Neural progenitor cell (in vitro differentiated cells): ENCODE data around the gene MGST2. TPM values are rescaled to one million over a fixed set of nuclear protein-coding genes. Genes with fewer than 3 reads are reported as not detected.

Source experiments
- DNase-seq: peaks from one replicate; pipeline ENCODE4 v3.0.0-alpha.2; 2016; ENCODE audit warnings: low spot score
- H2AFZ ChIP-seq: fragments of 200-600 bp; sonication (generic); replicated peaks from 2 replicates; pipeline ENCODE4 v1.6.1; 2016; ENCODE audit warnings: antibody characterized with exemption
- H3F3A ChIP-seq: fragments of 200-600 bp; sonication (generic); 2 replicates; pipeline ENCODE4 v1.6.1; 2016; ENCODE audit warnings: antibody characterized with exemption, low read depth
- H3K27ac ChIP-seq: fragments of 200-600 bp; sonication (generic); 2 replicates; pipeline ENCODE4 v1.5.1; 2016; ENCODE audit warnings: mild to moderate bottlenecking
- H3K27me3 ChIP-seq: fragments of 200-600 bp; sonication (generic); 2 replicates; pipeline ENCODE4 v1.6.1; 2016; ENCODE audit warnings: mild to moderate bottlenecking, moderate library complexity
- H3K36me3 ChIP-seq: fragments of 200-600 bp; sonication (generic); 2 replicates; pipeline ENCODE4 v1.5.1; 2016
- H3K4me1 ChIP-seq: fragments of 200-600 bp; sonication (generic); 2 replicates; pipeline ENCODE4 v1.6.1; 2016; ENCODE audit warnings: mixed run types
- H3K4me2 ChIP-seq: fragments of 200-600 bp; sonication (generic); 2 replicates; pipeline ENCODE4 v1.6.1; 2016
- H3K4me3 ChIP-seq: fragments of 200-600 bp; sonication (generic); 2 replicates; pipeline ENCODE4 v1.5.1; 2016
- H3K79me2 ChIP-seq: fragments of 200-600 bp; sonication (generic); 2 replicates; pipeline ENCODE4 v1.6.1; 2016; ENCODE audit warnings: low read depth
- H3K9ac ChIP-seq: fragments of 200-600 bp; sonication (generic); 2 replicates; pipeline ENCODE4 v1.6.1; 2016
- H3K9me3 ChIP-seq: fragments of 200-600 bp; sonication (generic); 2 replicates; pipeline ENCODE4 v1.5.1; 2016; ENCODE audit warnings: low read depth
- H4K20me1 ChIP-seq: fragments of 200-600 bp; sonication (generic); 2 replicates; pipeline ENCODE4 v1.6.1; 2016; ENCODE audit warnings: low read depth
- H3K27ac Mint-ChIP-seq: 3 replicates; pipeline ENCODE4 v1.8.0; 2021; ENCODE audit warnings: mixed read lengths
- H3K27me3 Mint-ChIP-seq: 2 replicates; pipeline ENCODE4 v1.8.0; 2022; ENCODE audit warnings: low read depth, mild to moderate bottlenecking, inconsistent platforms, moderate library complexity, mixed read lengths; ENCODE audit not compliant: insufficient read depth
- H3K36me3 Mint-ChIP-seq: 3 replicates; pipeline ENCODE4 v1.8.0; 2021; ENCODE audit warnings: mixed read lengths
- H3K4me1 Mint-ChIP-seq: 3 replicates; pipeline ENCODE4 v1.8.0; 2021; ENCODE audit warnings: mixed read lengths
- H3K4me3 Mint-ChIP-seq: 3 replicates; pipeline ENCODE4 v1.8.0; 2021; ENCODE audit warnings: mild to moderate bottlenecking, moderate library complexity, mixed read lengths
- H3K9me3 Mint-ChIP-seq: 3 replicates; pipeline ENCODE4 v1.8.0; 2020; ENCODE audit warnings: mixed read lengths
- CTCF ChIP-seq: fragments of 200-600 bp; sonication (generic); IDR thresholded peaks from 2 replicates; pipeline ENCODE4 v1.5.1; 2017; ENCODE audit warnings: antibody characterized with exemption, mild to moderate bottlenecking
- EZH2 ChIP-seq: fragments of 200-600 bp; sonication (generic); IDR thresholded peaks from 2 replicates; pipeline ENCODE4 v1.6.1; 2017; ENCODE audit warnings: antibody characterized with exemption, mild to moderate bottlenecking, moderate library complexity
- EZH2phosphoT487 ChIP-seq: fragments of 200-600 bp; sonication (generic); IDR thresholded peaks from 2 replicates; pipeline ENCODE4 v1.6.1; 2017; ENCODE audit warnings: antibody characterized with exemption
- total RNA-seq: library from RNA; depleted of rRNA; stranded (reverse); fragments of >200 nt; gene quantifications from 2 replicates; pipeline ENCODE4 v1.2.3, GENCODE V29; 2015; ENCODE audit warnings: low replicate concordance

The MGST2 gene
- total RNA-seq, result 4.4 and 7.1 TPM in 2 replicates

DNA sequence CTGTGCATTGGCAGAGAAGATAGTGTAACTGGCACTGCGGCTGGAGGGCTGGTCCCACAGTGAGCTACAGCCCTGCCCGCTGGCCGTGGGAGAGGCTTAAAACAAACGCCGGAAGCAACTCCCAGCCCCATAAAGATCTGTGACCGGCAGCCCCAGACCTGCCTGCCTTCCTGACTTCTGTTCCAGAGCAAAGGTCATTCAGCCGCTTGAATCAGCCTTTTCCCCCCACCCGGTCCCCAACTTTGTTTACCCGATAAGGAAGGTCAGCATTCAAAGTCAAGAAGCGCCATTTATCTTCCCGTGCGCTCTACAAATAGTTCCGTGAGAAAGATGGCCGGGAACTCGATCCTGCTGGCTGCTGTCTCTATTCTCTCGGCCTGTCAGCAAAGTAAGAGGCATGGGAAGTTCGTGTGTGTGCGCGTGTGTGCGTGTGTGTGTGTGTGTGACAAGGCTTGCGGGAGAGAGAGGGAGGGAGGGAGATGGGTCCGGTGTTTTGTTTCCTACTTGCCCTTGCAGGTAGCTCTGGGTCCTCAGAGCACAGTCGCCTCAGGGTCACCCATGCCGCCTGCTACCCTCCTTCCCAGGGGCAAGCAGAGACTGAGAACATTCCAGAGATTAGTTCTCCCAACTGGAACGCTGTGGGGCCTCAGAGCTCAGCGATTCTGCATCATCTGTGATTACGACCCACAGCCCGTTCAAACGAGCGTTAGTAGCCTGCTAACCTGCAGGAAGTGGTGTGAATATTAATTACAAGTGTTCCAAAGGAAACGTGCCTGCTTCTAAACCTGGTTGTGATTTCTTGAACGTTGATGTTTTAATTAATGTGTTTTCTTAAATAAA, at the start of gene MGST2:
Gene MGST2 (plus strand): TSS at position 130 of the 840 bp plus-strand sequence. CDS start 201 bp downstream, at position 331.
- peak; percentile 73 for DNase-seq
- Histone ChIP-seq H3K9ac (no peak within 1 kb of the TSS), H2AFZ (peak within 1 kb of the TSS; percentile 94), H3K4me1 (peaks cover 17% of the 10 kb centered on the region), H3K4me2 (peak within 1 kb of the TSS; percentile 77), H3K27me3 (no peaks in the 10 kb centered on the region), H4K20me1 (no peaks in the 10 kb centered on the region), H3K36me3 (no peaks in the 10 kb centered on the region), H3K27ac (no peak within 1 kb of the TSS), H3K79me2 (no peaks in the 10 kb centered on the region), H3K4me3 (peak within 1 kb of the TSS; percentile 41), H3K9me3 (no peaks in the 10 kb centered on the region), H3F3A (peaks cover 22% of the 10 kb centered on the region)
- Mint-ChIP-seq H3K4me3 (peak within 1 kb of the TSS; percentile 87), H3K36me3 (no peaks in the 10 kb centered on the region), H3K27ac (peak within 1 kb of the TSS; percentile 96), H3K27me3 (peaks cover 4% of the 10 kb centered on the region), H3K9me3 (peaks cover under 1% of the 10 kb centered on the region), H3K4me1 (peaks cover 33% of the 10 kb centered on the region)
- TF ChIP-seq EZH2phosphoT487 (no peak), EZH2 (no peak), CTCF (no peak)

DNA sequence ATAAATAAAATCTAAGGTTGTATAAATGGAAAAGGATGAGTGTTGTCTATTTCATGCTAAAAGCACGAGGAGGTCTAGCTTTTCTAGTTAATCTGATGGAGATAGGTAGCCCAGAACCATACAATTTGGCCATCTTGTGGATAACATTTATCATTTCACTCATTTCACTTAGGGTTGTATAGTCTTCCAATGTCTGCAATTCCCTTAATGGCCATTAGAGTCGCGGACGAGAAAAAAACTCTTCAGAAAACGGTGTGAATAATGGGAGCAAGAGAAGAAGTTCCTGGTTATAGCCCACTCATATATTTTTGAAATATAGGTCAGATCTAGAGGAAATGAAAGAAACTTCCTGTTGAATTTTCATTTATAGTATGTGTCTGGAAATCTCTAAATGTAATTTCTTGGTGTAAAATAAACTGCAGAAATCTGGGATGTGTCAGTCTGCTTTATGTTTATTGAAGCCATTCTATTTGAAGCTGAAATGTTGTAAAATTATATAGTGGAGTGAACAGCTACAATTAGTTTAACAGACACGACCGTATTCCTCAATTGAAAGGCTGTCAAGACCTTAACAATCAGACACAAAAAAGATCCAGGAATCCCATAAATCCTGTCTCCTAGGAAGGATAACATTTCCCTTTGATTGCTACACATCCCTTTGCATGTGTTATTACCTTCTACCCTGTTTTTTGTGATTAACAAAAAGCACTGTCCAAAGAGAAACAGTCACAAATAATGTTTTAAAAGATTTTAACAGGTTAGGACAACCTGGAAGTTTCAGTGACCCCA, 47.7 kb upstream of the MGST2 start:
- Histone ChIP-seq H3K27ac (no peak overlapping the region), H3K79me2 (no peaks in the 10 kb centered on the region), H3K4me2 (no peak overlapping the region), H2AFZ (no peak overlapping the region), H3K27me3 (no peaks in the 10 kb centered on the region), H3K4me1 (peaks cover 9% of the 10 kb centered on the region), H3K4me3 (no peak overlapping the region), H3K9me3 (no peaks in the 10 kb centered on the region), H4K20me1 (no peaks in the 10 kb centered on the region), H3K9ac (no peak overlapping the region), H3F3A (peaks cover 9% of the 10 kb centered on the region), H3K36me3 (no peaks in the 10 kb centered on the region)
- TF ChIP-seq EZH2 (no peak), EZH2phosphoT487 (no peak), CTCF (peak; percentile 43)
- Mint-ChIP-seq H3K27me3 (peaks cover 2% of the 10 kb centered on the region), H3K9me3 (no peaks in the 10 kb centered on the region), H3K4me1 (peaks cover 10% of the 10 kb centered on the region), H3K36me3 (no peaks in the 10 kb centered on the region), H3K27ac (no peak overlapping the region), H3K4me3 (no peak overlapping the region)
- no peak for DNase-seq

DNA sequence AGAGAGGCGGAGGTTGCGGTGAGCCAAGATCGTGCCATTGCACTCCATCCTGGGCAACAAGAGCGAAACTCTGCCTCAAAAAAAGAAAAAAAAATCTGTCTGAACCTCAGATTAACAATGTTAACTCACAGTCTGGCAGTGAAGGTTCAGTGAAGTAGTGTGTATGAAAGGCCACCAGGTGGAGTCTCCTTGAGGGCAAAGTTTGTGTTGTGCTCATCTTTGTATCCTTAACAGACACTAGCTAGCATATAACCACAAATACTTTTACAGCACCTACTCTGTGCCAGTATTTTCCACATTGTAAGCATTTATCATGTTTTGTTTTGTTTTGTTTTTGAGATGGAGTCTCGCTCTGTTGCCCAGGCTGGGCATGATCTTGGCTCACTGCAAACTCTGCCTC, 46.0 kb upstream of the MGST2 start:
- Histone ChIP-seq H4K20me1 (no peaks in the 10 kb centered on the region), H3K79me2 (no peaks in the 10 kb centered on the region), H3K27ac (no peak overlapping the region), H3K4me3 (no peak overlapping the region), H3K9me3 (no peaks in the 10 kb centered on the region), H3K4me2 (no peak overlapping the region), H3K27me3 (peaks cover 7% of the 10 kb centered on the region), H3K9ac (no peak overlapping the region), H3K4me1 (peaks cover 24% of the 10 kb centered on the region), H3K36me3 (no peaks in the 10 kb centered on the region), H3F3A (peaks cover 22% of the 10 kb centered on the region), H2AFZ (no peak overlapping the region)
- H3K27ac Mint-ChIP-seq, result no peak overlapping the region
- TF ChIP-seq EZH2phosphoT487 (no peak), CTCF (peak; percentile 56)
- H3K4me3 Mint-ChIP-seq, result no peak overlapping the region
- H3K36me3 Mint-ChIP-seq, result no peaks in the 10 kb centered on the region
- peak; percentile 46 for DNase-seq
- peaks cover 25% of the 10 kb centered on the region for H3K4me1 Mint-ChIP-seq
- H3K9me3 Mint-ChIP-seq, result no peaks in the 10 kb centered on the region
- H3K27me3 Mint-ChIP-seq, result peaks cover 2% of the 10 kb centered on the region
